AG09309 (cell line): ENCODE results near the gene SST.

ENCODE experiments used
- DNase-seq: peaks from one replicate; pipeline ENCODE4 v3.0.0-alpha.2; 2010; ENCODE audit warnings: low read depth
- H3K4me3 ChIP-seq: 2 replicates; pipeline ENCODE4 v1.5.1; 2011; ENCODE audit warnings: mild to moderate bottlenecking, low read depth, low read length, moderate library complexity; ENCODE audit not compliant: control insufficient read depth
- TF ChIP-seq, protein P1 (sequence below): IDR thresholded peaks from 2 replicates; pipeline ENCODE4 v1.5.1; 2011; ENCODE audit warnings: mild to moderate bottlenecking, low read depth, low read length, inconsistent platforms; ENCODE audit not compliant: insufficient read depth, control insufficient read depth; ENCODE audit errors: missing control alignments

The SST gene

DNA sequence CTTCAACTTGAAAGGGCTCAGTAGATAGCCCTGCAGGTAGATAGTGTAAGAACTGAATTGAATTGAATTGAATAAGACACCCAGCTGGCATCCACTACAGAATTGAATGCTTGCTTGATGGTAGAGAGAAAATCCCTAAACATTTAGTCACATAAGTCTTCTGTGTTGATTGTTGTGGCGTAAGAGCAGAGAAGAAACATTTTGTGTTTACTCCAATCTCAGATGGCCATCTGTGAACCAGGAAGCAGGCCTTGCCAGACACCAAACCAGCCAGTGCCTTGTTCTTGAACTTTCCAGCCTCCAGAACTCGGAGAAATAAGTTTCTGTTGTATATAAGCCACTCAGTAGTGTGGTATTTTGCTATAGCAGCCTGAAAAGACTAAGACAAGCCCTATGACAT, 43.6 kb downstream of the SST start:
- no peak for DNase-seq
- H3K4me3 ChIP-seq = no peak overlapping the region
- TF ChIP-seq, protein P1, sequence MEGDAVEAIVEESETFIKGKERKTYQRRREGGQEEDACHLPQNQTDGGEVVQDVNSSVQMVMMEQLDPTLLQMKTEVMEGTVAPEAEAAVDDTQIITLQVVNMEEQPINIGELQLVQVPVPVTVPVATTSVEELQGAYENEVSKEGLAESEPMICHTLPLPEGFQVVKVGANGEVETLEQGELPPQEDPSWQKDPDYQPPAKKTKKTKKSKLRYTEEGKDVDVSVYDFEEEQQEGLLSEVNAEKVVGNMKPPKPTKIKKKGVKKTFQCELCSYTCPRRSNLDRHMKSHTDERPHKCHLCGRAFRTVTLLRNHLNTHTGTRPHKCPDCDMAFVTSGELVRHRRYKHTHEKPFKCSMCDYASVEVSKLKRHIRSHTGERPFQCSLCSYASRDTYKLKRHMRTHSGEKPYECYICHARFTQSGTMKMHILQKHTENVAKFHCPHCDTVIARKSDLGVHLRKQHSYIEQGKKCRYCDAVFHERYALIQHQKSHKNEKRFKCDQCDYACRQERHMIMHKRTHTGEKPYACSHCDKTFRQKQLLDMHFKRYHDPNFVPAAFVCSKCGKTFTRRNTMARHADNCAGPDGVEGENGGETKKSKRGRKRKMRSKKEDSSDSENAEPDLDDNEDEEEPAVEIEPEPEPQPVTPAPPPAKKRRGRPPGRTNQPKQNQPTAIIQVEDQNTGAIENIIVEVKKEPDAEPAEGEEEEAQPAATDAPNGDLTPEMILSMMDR = no peak

DNA sequence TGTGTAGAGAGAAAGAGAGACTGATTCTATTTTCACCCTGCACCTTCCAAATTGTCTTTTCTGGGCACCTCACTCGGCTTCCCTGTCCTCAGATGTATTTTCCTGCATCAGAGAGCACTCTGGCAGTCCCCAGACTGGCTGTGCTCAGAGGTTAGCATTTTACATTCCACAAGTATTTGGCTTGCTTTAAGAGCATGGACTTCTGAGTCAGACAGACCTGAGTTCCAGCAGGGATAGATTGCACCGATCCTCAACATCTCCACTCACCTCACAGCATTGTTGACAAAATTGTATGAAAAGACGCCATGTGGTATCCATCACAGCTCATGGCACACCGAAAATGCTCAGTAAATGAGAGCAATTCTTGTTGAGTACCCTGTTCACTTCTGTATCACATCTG, 45.6 kb downstream of the SST start:
- H3K4me3 ChIP-seq = no peak overlapping the region
- DNase-seq = no peak
- TF ChIP-seq, protein P1 = no peak

DNA sequence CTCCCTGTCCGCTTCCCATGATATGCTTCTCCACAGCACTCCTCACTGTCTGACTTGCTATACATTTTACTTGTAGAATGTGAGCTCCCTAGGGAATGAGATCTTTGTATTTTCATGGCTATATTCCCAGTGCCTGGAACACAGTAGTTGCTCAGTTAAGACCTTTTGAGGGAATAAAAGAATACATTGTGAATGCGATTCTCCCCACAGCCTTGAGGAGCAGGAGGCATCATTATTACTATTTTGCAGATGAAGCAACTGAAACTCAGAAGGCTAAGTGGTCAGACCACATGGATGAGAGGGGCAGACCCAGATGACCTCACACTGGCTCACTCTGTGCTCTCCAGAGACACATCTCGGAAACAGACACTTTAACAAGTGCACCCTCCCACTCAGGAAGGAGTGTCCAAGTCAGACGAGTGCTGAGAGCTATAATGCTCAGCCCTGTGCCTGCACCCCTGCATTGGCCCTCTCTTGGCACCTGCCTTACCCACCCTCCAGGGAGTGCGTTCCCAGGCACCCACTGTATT, 46.8 kb downstream of the SST start:
- TF ChIP-seq, protein P1 = no peak
- no peak overlapping the region for H3K4me3 ChIP-seq
- no peak for DNase-seq

DNA sequence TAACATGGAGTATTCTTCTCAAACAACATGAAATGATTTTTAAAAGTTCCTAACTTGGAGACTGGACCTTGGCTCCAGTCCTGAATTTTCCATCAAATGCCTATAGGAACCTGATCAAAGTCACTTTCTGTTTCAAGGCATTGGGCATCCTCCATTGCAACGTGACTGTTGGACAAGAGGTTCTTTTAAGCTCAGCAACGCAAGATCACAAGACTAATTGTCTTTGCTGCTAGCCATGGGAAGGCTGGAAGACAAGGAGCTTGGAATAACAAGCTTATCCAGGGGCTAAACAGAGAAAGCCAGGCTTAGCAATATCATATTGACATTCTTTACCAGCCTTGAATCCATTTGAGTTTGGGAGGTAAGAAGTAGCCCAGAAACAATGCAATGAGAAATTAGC, 48.3 kb downstream of the SST start:
- TF ChIP-seq, protein P1 = no peak
- DNase-seq = no peak
- H3K4me3 ChIP-seq = no peak overlapping the region

DNA sequence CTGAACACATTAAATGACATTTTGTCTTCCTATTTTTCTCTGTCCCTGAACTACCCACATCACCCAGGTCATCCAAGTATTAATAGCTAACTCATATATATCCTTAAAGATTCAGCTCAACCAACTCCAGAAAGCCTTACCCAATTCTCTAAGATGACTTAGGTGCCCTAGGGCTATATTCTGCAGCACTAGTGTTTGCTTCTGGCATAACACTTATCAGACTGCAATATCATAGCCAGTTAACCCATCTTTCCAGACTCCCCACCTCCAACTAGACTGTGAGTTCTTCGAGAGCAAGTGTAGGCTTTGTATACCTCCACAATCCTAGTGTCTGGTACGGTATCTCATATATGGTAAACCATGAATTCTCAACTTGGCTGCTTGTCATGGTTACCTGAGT, 50.7 kb downstream of the SST start:
- H3K4me3 ChIP-seq = no peak overlapping the region
- TF ChIP-seq, protein P1 = no peak
- no peak for DNase-seq
